K562 (cell line): ENCODE measurements around the gene RAI1. TPM values are rescaled to one million over a fixed set of nuclear protein-coding genes. Genes with fewer than 3 reads are reported as not detected.
A peak's percentile ranks its signal among the peaks of the same experiment; 100 is the strongest.

Experiments used
- AFF1 ChIP-seq, 2 experiments: fragments of 450-650 bp; IDR thresholded peaks; 2 replicates each; pipeline ENCODE4 v1.6.1; 2018; ENCODE audit warnings: mild to moderate bottlenecking in 2 of 2, low read depth in 1 of 2; ENCODE audit not compliant: partially characterized antibody in 2 of 2
- ARID3A ChIP-seq: IDR thresholded peaks from 2 replicates; pipeline ENCODE4 v1.6.1; 2012; ENCODE audit warnings: low read depth, low read length, improper control_type of control experiment, borderline replicate concordance
- ATF6 ChIP-seq: sonication (generic); formaldehyde crosslinking; IDR thresholded peaks from 2 replicates; pipeline ENCODE4 v1.4.0; 2020; ENCODE audit warnings: mild to moderate bottlenecking, missing genetic modification reagents
- CBX2 ChIP-seq: fragments of 200-600 bp; sonication (generic); IDR thresholded peaks from one replicate; pipeline ENCODE4 v1.6.1; 2012; ENCODE audit warnings: mild to moderate bottlenecking, low read length, inconsistent platforms; ENCODE audit not compliant: insufficient read depth, poor library complexity, severe bottlenecking
- CTBP1 ChIP-seq: fragments of 450-650 bp; IDR thresholded peaks from 2 replicates; pipeline ENCODE4 v1.6.1; 2016; ENCODE audit warnings: borderline replicate concordance
- DDX20 ChIP-seq: fragments of 450-650 bp; IDR thresholded peaks from 2 replicates; pipeline ENCODE4 v1.6.1; 2016; ENCODE audit warnings: missing genetic modification characterization, low read depth, mild to moderate bottlenecking, missing compliant biosample characterization, moderate library complexity
- ID3 ChIP-seq, 2 experiments: fragments of 250-450 bp in 1 of 2; fragments of 450-650 bp in 1 of 2; sonication (Bioruptor Pico) in 1 of 2; IDR thresholded peaks; 2 replicates each; pipeline versions ENCODE4 v1.6.1 to v1.8.0; 2016 to 2021; ENCODE audit warnings: mild to moderate bottlenecking in 2 of 2, moderate library complexity in 2 of 2, missing compliant biosample characterization in 1 of 2, missing genetic modification characterization in 1 of 2
- MNT ChIP-seq, 2 experiments: fragments of 450-650 bp; conservative IDR thresholded peaks; 2 replicates each; pipeline ENCODE4 v1.6.1; 2017; ENCODE audit warnings: mild to moderate bottlenecking in 2 of 2, moderate library complexity in 2 of 2
- POLR2AphosphoS5 ChIP-seq: IDR thresholded peaks from 2 replicates; pipeline ENCODE4 v1.6.1; 2011; ENCODE audit warnings: mild to moderate bottlenecking, low read depth, low read length, moderate library complexity; ENCODE audit not compliant: control insufficient read depth, insufficient read depth
- TBL1XR1 ChIP-seq, 2 experiments: IDR thresholded peaks; 2 replicates each; pipeline ENCODE4 v1.6.1; 2012; ENCODE audit warnings: improper control_type of control experiment in 2 of 2, low read length in 2 of 2, mild to moderate bottlenecking in 1 of 2
- TCFL5 ChIP-seq: fragments of 250-450 bp; sonication (Bioruptor Pico); conservative IDR thresholded peaks from 2 replicates; pipeline ENCODE4 v1.6.1; 2021; ENCODE audit warnings: mild to moderate bottlenecking, moderate library complexity, matching md5 sums
- THRAP3 ChIP-seq: fragments of 450-650 bp; IDR thresholded peaks from 2 replicates; pipeline ENCODE4 v1.6.1; 2016; ENCODE audit warnings: mild to moderate bottlenecking, inconsistent platforms, borderline replicate concordance
- XRCC4 ChIP-seq: IDR thresholded peaks from one replicate; pipeline ENCODE4 v1.6.1; 2011; ENCODE audit not compliant: insufficient read depth, insufficient read length; ENCODE audit errors: extremely low read depth
- YBX1 ChIP-seq: fragments of 450-650 bp; IDR thresholded peaks from 2 replicates; pipeline ENCODE4 v1.7.1; 2016; ENCODE audit warnings: mild to moderate bottlenecking
- ZNF75A ChIP-seq: fragments of 450-650 bp; formaldehyde crosslinking; IDR thresholded peaks from 2 replicates; pipeline ENCODE4 v1.4.0; 2020; ENCODE audit warnings: mild to moderate bottlenecking
- ZNF778 ChIP-seq: fragments of 450-650 bp; formaldehyde crosslinking; IDR thresholded peaks from 2 replicates; pipeline ENCODE4 v1.4.0; 2020; ENCODE audit warnings: mild to moderate bottlenecking, moderate library complexity
- polyA plus RNA-seq, 8 experiments: library from polyadenylated mRNA; depleted of rRNA in 4 of 8; stranded (reverse) in 5 of 8; unstranded in 3 of 8; fragments of >200 nt; fragmentation: Nextera tagmentation in 2 of 8; fragmentation: Illumina TruSeq in 1 of 8; extraction: Ambion mirVana in 2 of 8; extraction: Trizol in 1 of 8; gene quantifications; 2 replicates each; pipeline versions ENCODE4 v1.2.1 to v1.2.3, GENCODE V29; 2011 to 2014; ENCODE audit warnings: inconsistent platforms in 1 of 8, missing spikeins in 1 of 8
- total RNA-seq, 7 experiments: library from RNA; depleted of rRNA in 6 of 7; stranded (reverse); fragments of >200 nt in 6 of 7; fragmentation: Illumina TruSeq in 2 of 7; extraction: Trizol in 2 of 7; gene quantifications; 2 replicates each; pipeline versions ENCODE4 v1.2.1 to v1.2.3, GENCODE V29; 2011 to 2021; ENCODE audit warnings: low replicate concordance in 1 of 7

RAI1 gene
- total and polyA plus RNA-seq, 9 of the 15 experiments (the other 6 are each of a cell fraction or from before 2014, with no cell fraction given): 0.68 to 19.9 (median 5.5) TPM

- TF ChIP-seq ID3 (CRISPR knock-in tag; IDR thresholded peaks at IDR 0.05) (no peak; the same call in 1 of the 2 replicates), ID3 (tag; IDR thresholded peaks at IDR 0.05) (peak; percentile 90), TCFL5 (0 out of 2 replicates have a peak, but pooled peaks have one; percentile 51), ARID3A (no peak), AFF1 (IDR thresholded peaks at IDR 0.05; ENCODE audit: low read depth in 1 of 2, partially characterized antibody in 2 of 2) (peak in 1 of 2 experiments; percentile 76), POLR2AphosphoS5 (0 out of 2 replicates have a peak, but pooled peaks have one; percentile 24), XRCC4 (no peak), CBX2 (no peak), CTBP1 (peak; percentile 84), TBL1XR1 (IDR thresholded peaks at IDR 0.05; ENCODE audit: low read length in 2 of 2) (peak in 1 of 2 experiments; percentile 56; a peak in 1 of 4 replicates), MNT (conservative IDR thresholded peaks at IDR 0.05) (peak in 1 of 2 experiments; percentile 50; a peak in 1 of 4 replicates), ATF6 (CRISPR knock-in tag) (no peak), DDX20 (tag) (peak; percentile 71; the same call in 1 of the 2 replicates), THRAP3 (no peak), ZNF75A (CRISPR knock-in tag) (no peak), YBX1 (no peak), ZNF778 (CRISPR knock-in tag) (no peak)
Measured at GRCh38 chr17:17849845-17850373, 168.7 kb downstream of the RAI1 start (continued).
